Memory B cell (primary cell): ENCODE results near the gene NRSN1.

Experiments
- ATAC-seq: fragments of 150-1000 bp; cut with Tn5 transposase; 2 replicates; pipeline ENCODE4 v1.10.0; 2021; ENCODE audit warnings: low read depth, mild to moderate bottlenecking, moderate library complexity
- DNase-seq, 2 donors: peaks; one replicate each; pipeline ENCODE4 v3.0.0; 2022; ENCODE audit warnings: low spot score in 2 of 2
- H3K27ac Mint-ChIP-seq: one replicate; pipeline ENCODE4 v1.8.0; 2022; ENCODE audit warnings: mild to moderate bottlenecking, moderate library complexity, mixed read lengths
- H3K27me3 Mint-ChIP-seq: one replicate; pipeline ENCODE4 v1.8.0; 2022; ENCODE audit warnings: mixed read lengths
- H3K36me3 Mint-ChIP-seq: one replicate; pipeline ENCODE4 v1.8.0; 2022; ENCODE audit warnings: mild to moderate bottlenecking, mixed read lengths
- H3K4me1 Mint-ChIP-seq: one replicate; pipeline ENCODE4 v1.8.0; 2022; ENCODE audit warnings: mixed read lengths
- H3K4me3 Mint-ChIP-seq: one replicate; pipeline ENCODE4 v1.8.0; 2022; ENCODE audit warnings: mild to moderate bottlenecking, moderate library complexity, mixed read lengths
- H3K9me3 Mint-ChIP-seq: one replicate; pipeline ENCODE4 v1.8.0; 2022; ENCODE audit warnings: mixed read lengths

NRSN1 gene, protein sequence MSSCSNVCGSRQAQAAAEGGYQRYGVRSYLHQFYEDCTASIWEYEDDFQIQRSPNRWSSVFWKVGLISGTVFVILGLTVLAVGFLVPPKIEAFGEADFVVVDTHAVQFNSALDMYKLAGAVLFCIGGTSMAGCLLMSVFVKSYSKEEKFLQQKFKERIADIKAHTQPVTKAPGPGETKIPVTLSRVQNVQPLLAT

DNA sequence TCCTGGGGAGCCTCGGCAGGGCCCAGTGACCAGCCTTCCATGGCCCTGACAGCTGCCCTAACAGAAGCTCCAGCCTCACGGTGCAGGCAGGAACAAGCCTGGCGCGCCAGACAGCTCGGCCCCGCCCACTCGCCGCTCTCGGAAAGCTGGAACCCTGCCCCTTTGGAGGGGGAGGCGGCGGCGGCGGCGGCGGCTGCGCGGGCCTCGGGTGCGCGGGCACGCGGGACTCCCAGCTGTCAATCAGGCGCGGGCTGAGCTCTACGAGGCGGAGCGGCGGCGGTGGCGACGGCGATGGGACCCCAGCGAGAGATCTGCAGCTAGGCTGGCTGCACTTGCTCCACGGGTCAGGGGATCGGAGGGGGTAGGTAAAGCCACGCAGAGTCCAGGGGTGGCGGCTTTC is at the start of gene NRSN1:
NRSN1 (plus strand) TSS at position 236 of the 400 bp plus-strand sequence. CDS start 8,113 bp downstream, outside the sequence.
- peaks cover 7% of the 10 kb centered on the region for H3K27me3 Mint-ChIP-seq
- no peak within 1 kb of the TSS for H3K4me3 Mint-ChIP-seq
- H3K27ac Mint-ChIP-seq, result no peak within 1 kb of the TSS
- peaks cover 2% of the 10 kb centered on the region for H3K4me1 Mint-ChIP-seq
- H3K36me3 Mint-ChIP-seq, result peaks cover 2% of the 10 kb centered on the region
- peaks cover 7% of the 10 kb centered on the region for H3K9me3 Mint-ChIP-seq
- DNase-seq (no peak), ATAC-seq (no peak)

GRCh38 chr6:24078200-24078599 is 47.8 kb upstream of the NRSN1 start:
- H3K4me3 Mint-ChIP-seq, result no peak overlapping the region
- ATAC-seq (no peak), DNase-seq (no peak)
- H3K36me3 Mint-ChIP-seq, result no peaks in the 10 kb centered on the region
- peaks cover 3% of the 10 kb centered on the region for H3K27me3 Mint-ChIP-seq
- no peak overlapping the region for H3K27ac Mint-ChIP-seq
- no peaks in the 10 kb centered on the region for H3K9me3 Mint-ChIP-seq
- H3K4me1 Mint-ChIP-seq, result no peaks in the 10 kb centered on the region

- no peak for DNase-seq
- Mint-ChIP-seq H3K4me3 (no peak overlapping the region), H3K36me3 (no peaks in the 10 kb centered on the region), H3K4me1 (no peaks in the 10 kb centered on the region), H3K27me3 (peaks cover 3% of the 10 kb centered on the region), H3K27ac (no peak overlapping the region), H3K9me3 (no peaks in the 10 kb centered on the region)
- ATAC-seq, result no peak
Observed at GRCh38 chr6:24079076-24079475, 46.9 kb upstream of the NRSN1 start.

DNA sequence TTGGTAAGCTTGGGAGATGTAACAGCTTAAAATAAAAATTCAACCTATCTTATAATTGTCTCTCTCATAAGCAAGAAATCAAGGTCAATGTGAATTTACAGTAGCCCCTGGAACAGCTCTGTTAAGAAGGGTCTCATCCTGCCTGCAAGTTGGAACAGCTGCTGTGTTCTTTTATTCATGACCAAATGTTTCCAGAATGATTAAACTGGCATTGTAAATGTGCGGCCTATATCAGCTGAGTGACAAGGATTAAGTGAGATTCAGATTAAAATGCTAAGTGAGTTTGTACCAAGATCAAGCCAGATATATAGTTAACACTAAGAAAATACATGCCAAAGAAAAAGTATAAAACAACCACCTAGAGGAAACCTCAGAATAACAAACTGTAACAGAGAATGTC is 45.3 kb upstream of the NRSN1 start:
- Mint-ChIP-seq H3K4me1 (no peaks in the 10 kb centered on the region), H3K36me3 (no peaks in the 10 kb centered on the region), H3K9me3 (peaks cover under 1% of the 10 kb centered on the region), H3K27me3 (peaks cover 3% of the 10 kb centered on the region), H3K27ac (no peak overlapping the region), H3K4me3 (no peak overlapping the region)
- DNase-seq (no peak), ATAC-seq (no peak)

DNA sequence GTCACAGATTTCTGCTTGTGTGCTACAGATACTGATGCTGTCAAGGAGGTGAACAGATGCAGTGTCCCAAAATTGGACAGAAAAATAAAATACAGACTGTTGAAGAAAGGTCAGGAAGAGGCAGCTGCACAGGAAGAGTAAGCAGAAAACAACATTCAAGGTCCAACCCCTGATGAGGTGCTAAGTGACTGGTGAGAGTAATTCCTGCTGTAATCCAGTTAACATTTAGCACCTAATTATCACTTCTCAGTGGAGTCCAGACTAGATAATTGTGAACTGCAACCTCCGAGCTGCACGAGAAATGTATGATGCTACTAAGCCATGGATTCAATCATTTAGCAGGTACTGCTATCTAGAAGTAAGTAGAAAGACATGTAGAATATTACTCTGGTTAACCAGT is 36.3 kb upstream of the NRSN1 start:
- no peak for DNase-seq
- no peaks in the 10 kb centered on the region for H3K4me1 Mint-ChIP-seq
- no peaks in the 10 kb centered on the region for H3K36me3 Mint-ChIP-seq
- H3K27me3 Mint-ChIP-seq, result no peaks in the 10 kb centered on the region
- no peak overlapping the region for H3K4me3 Mint-ChIP-seq
- no peak for ATAC-seq
- peaks cover 6% of the 10 kb centered on the region for H3K9me3 Mint-ChIP-seq
- no peak overlapping the region for H3K27ac Mint-ChIP-seq

- H3K27ac Mint-ChIP-seq, result no peak overlapping the region
- ATAC-seq, result no peak
- DNase-seq, result no peak
- peaks cover 1% of the 10 kb centered on the region for H3K27me3 Mint-ChIP-seq
- H3K9me3 Mint-ChIP-seq, result peaks cover 3% of the 10 kb centered on the region
- H3K36me3 Mint-ChIP-seq, result no peaks in the 10 kb centered on the region
- H3K4me1 Mint-ChIP-seq, result no peaks in the 10 kb centered on the region
- no peak overlapping the region for H3K4me3 Mint-ChIP-seq
Observed at GRCh38 chr6:24092407-24092806, 33.6 kb upstream of the NRSN1 start.

DNA sequence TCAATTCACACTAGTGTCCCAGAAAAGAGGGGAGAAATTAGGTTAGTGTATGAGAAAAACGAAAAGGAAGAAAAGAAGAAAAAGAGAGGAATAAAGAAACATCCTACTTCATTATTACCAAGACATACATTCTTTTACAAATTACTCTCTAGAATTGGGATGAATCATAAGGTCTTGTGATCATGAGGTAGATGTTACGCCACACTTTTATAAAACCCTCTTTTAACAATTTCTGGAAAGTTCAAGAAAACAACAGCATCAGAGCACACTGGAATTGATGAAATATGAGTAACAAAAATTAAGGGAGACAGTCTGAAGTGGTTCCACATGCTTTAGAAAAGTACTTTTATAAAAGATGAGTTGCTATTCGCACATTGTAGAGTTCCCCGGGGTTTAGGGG is 32.6 kb upstream of the NRSN1 start:
- H3K27ac Mint-ChIP-seq, result no peak overlapping the region
- no peak for DNase-seq
- no peaks in the 10 kb centered on the region for H3K36me3 Mint-ChIP-seq

DNA sequence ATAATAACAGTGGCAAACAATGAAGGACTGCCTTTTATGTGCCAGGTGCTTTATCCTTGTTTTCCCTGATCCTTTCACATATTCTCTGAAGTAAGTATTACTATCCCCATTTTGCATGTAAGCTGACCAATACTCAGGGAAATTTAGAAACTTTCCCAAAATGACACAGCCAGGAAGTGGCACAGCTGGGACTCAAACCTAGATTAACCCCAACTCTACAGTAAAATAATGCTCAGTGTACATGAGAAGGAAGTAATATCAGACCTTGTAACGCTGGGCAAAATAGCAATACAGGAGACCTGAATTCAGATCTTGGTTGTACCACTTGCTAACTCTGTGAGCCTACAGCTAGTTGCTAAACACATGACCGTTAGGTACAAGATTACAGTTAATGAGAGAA is 26.8 kb upstream of the NRSN1 start:
- no peak for DNase-seq
- Mint-ChIP-seq H3K27me3 (peaks cover 5% of the 10 kb centered on the region), H3K36me3 (no peaks in the 10 kb centered on the region), H3K4me3 (no peak overlapping the region), H3K4me1 (no peaks in the 10 kb centered on the region), H3K9me3 (no peaks in the 10 kb centered on the region), H3K27ac (no peak overlapping the region)
- no peak for ATAC-seq

More for the DNA sequence above, 32.6 kb upstream of the NRSN1 start:
- Mint-ChIP-seq H3K4me3 (no peak overlapping the region), H3K4me1 (no peaks in the 10 kb centered on the region), H3K9me3 (peaks cover 3% of the 10 kb centered on the region), H3K27me3 (peaks cover 1% of the 10 kb centered on the region)
- ATAC-seq, result no peak

GRCh38 chr6:24100024-24100769 is 25.8 kb upstream of the NRSN1 start:
- H3K36me3 Mint-ChIP-seq, result no peaks in the 10 kb centered on the region
- H3K4me1 Mint-ChIP-seq, result no peaks in the 10 kb centered on the region
- no peak for ATAC-seq
- no peak overlapping the region for H3K27ac Mint-ChIP-seq
- DNase-seq, result no peak
- H3K9me3 Mint-ChIP-seq, result no peaks in the 10 kb centered on the region
- H3K27me3 Mint-ChIP-seq, result peaks cover 5% of the 10 kb centered on the region
- no peak overlapping the region for H3K4me3 Mint-ChIP-seq

DNA sequence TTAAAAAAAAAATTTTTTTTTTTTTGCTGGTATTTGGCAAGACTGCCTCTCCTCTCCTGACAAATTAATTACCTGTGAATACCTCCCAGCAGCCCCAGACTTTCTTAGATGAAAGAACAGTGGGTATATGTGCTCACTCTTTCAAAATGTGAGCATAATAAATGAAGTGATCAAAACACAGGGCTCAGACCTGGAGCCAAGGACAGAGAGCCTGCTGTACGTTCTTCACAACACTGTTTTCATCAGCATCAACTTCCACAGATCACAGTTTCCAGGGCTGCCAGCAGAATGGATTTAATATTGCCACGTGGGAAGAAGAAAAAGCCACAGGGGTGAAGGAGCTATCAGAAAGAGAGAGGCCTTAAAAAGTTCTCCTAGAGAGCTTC is 25.3 kb upstream of the NRSN1 start:
- no peak overlapping the region for H3K27ac Mint-ChIP-seq
- no peaks in the 10 kb centered on the region for H3K9me3 Mint-ChIP-seq
- H3K27me3 Mint-ChIP-seq, result peaks cover 5% of the 10 kb centered on the region
- no peaks in the 10 kb centered on the region for H3K4me1 Mint-ChIP-seq
- DNase-seq (no peak), ATAC-seq (no peak)
- H3K36me3 Mint-ChIP-seq, result no peaks in the 10 kb centered on the region
- H3K4me3 Mint-ChIP-seq, result no peak overlapping the region

GRCh38 chr6:24105191-24105590 is 20.8 kb upstream of the NRSN1 start:
- no peaks in the 10 kb centered on the region for H3K36me3 Mint-ChIP-seq
- no peak for DNase-seq
- no peak overlapping the region for H3K4me3 Mint-ChIP-seq
- no peaks in the 10 kb centered on the region for H3K4me1 Mint-ChIP-seq
- no peak for ATAC-seq
- no peak overlapping the region for H3K27ac Mint-ChIP-seq
- peaks cover 2% of the 10 kb centered on the region for H3K27me3 Mint-ChIP-seq
- H3K9me3 Mint-ChIP-seq, result no peaks in the 10 kb centered on the region

GRCh38 chr6:24106291-24106690 is 19.7 kb upstream of the NRSN1 start:
- Mint-ChIP-seq H3K36me3 (no peaks in the 10 kb centered on the region), H3K4me1 (no peaks in the 10 kb centered on the region), H3K4me3 (no peak overlapping the region), H3K27me3 (no peaks in the 10 kb centered on the region), H3K9me3 (no peaks in the 10 kb centered on the region), H3K27ac (no peak overlapping the region)
- DNase-seq, result no peak
- ATAC-seq, result no peak

GRCh38 chr6:24107294-24107693 is 18.7 kb upstream of the NRSN1 start:
- Mint-ChIP-seq H3K36me3 (no peaks in the 10 kb centered on the region), H3K9me3 (no peaks in the 10 kb centered on the region), H3K27me3 (no peaks in the 10 kb centered on the region), H3K4me3 (no peak overlapping the region), H3K27ac (no peak overlapping the region), H3K4me1 (no peaks in the 10 kb centered on the region)
- no peak for DNase-seq
- ATAC-seq, result no peak

DNA sequence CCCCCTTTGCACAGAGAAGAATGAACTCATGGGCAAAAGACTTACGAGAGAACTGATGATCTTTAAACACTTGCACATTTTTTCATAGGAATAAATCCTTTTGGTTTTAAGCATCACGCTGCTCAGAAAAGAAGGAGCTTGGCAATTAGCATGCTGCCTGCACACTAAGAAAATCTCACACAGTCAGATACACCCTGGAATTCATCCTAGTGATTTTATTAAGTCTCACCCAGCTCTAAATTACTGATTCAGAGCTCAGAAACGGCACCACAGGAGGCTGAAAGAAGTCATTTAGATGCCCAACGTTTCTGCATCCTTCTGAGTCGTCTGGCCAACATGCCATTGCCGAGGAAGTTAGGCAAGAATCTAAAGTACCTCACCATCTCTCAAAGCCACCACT is 18.0 kb upstream of the NRSN1 start:
- no peaks in the 10 kb centered on the region for H3K27me3 Mint-ChIP-seq
- H3K4me3 Mint-ChIP-seq, result no peak overlapping the region
- H3K9me3 Mint-ChIP-seq, result no peaks in the 10 kb centered on the region
- ATAC-seq (no peak), DNase-seq (no peak)
- no peak overlapping the region for H3K27ac Mint-ChIP-seq
- no peaks in the 10 kb centered on the region for H3K4me1 Mint-ChIP-seq
- H3K36me3 Mint-ChIP-seq, result no peaks in the 10 kb centered on the region

DNA sequence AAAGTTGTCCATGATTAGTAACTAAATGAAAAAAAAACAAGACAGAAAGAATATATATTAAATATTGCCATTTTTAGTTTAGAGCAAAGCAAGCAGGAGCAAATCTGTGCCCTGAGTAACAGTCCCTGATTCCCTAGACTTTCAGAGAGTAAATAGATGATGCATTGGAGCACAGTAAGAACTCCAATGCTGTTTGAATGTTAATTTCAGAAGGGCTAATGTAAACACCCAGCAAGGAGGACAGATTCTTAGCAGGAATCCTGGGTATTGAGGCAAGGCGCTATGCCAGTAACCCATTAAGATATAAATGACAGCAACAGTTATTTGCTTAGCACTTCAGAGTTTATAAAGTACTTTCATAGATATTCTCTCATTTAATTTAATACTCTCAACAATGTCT is 15.6 kb upstream of the NRSN1 start:
- DNase-seq (no peak), ATAC-seq (no peak)
- H3K4me1 Mint-ChIP-seq, result no peaks in the 10 kb centered on the region
- no peak overlapping the region for H3K4me3 Mint-ChIP-seq
- peaks cover 1% of the 10 kb centered on the region for H3K27me3 Mint-ChIP-seq
- H3K36me3 Mint-ChIP-seq, result no peaks in the 10 kb centered on the region
- H3K27ac Mint-ChIP-seq, result no peak overlapping the region
- no peaks in the 10 kb centered on the region for H3K9me3 Mint-ChIP-seq
